EH (cell line): ENCODE measurements around the gene IGIP.

Source experiments
- DNase-seq: peaks from one replicate; pipeline ENCODE4 v3.0.0-alpha.2; 2015; ENCODE audit warnings: low read depth

The IGIP gene

GRCh38 chr5:140165101-140165922 is 39.6 kb downstream of the IGIP start:
- DNase-seq: no peak

GRCh38 chr5:140165923-140166270 is 40.2 kb downstream of the IGIP start:
- DNase-seq: no peak

- DNase-seq: no peak
Measured at GRCh38 chr5:140166911-140167310, 41.2 kb downstream of the IGIP start.

GRCh38 chr5:140168371-140168770 is 42.6 kb downstream of the IGIP start:
- no peak for DNase-seq

GRCh38 chr5:140169410-140169809 is 43.7 kb downstream of the IGIP start:
- peak; percentile 20 for DNase-seq

- DNase-seq: no peak
Measured at GRCh38 chr5:140172483-140172882, 46.7 kb downstream of the IGIP start.

- DNase-seq: no peak
Measured at GRCh38 chr5:140174014-140174413, 48.3 kb downstream of the IGIP start.

- DNase-seq: peak; percentile 87
Measured at GRCh38 chr5:140174465-140175366, 49.0 kb downstream of the IGIP start, which contains the start of gene CYSTM1. CYSTM1 (plus strand) TSS chr5:140175188; CDS start chr5:140194466, 19,278 bp downstream.

GRCh38 chr5:140175367-140176030 is 49.8 kb downstream of the IGIP start:
- DNase-seq: peak; percentile 74

GRCh38 chr5:140176031-140176387 is 50.3 kb downstream of the IGIP start:
- no peak for DNase-seq

- no peak for DNase-seq
Measured at GRCh38 chr5:140178086-140178410, 52.3 kb downstream of the IGIP start.

- DNase-seq: no peak
Measured at GRCh38 chr5:140178482-140179116, 52.9 kb downstream of the IGIP start.
